ENCODE results near the gene HSD17B13.
"Not testable (repeated sequence)": the region's sequence is repeated elsewhere in the genome, so short reads cannot be mapped to it uniquely, and the experiment has no call there.

HSD17B13 gene

GRCh38 chr4:87353592-87353991, 30.9 kb upstream of the HSD17B13 start:
- no peak overlapping the region for H3K4me3 ChIP-seq (ENCODE audit: low read depth in 1 of 5, low read length in 5 of 5)
- peaks cover 0 to 16% (median 14%) of the 10 kb centered on the region in 5 donors for H3K4me1 ChIP-seq (ENCODE audit: control insufficient read depth in 5 of 5, insufficient read depth in 5 of 5, low read length in 5 of 5)
- no peaks in the 10 kb centered on the region for H3K27me3 ChIP-seq (ENCODE audit: control insufficient read depth in 5 of 5, insufficient read depth in 4 of 5, low read length in 5 of 5)
- H3K9me3 ChIP-seq (ENCODE audit: control insufficient read depth in 5 of 5, low read length in 5 of 5): no peaks in the 10 kb centered on the region
- H3K27ac ChIP-seq (ENCODE audit: low read depth, low read length): peak overlapping the region; percentile 66
- H3K9ac ChIP-seq (ENCODE audit: low read length in 5 of 5): peak overlapping the region in 4 of 5 donors; percentile 32 to 62 (median 46)
- peaks cover 0 to 13% (median 6%) of the 10 kb centered on the region in 5 donors for H3K36me3 ChIP-seq (ENCODE audit: control insufficient read depth in 5 of 5, insufficient read depth in 5 of 5, low read length in 5 of 5)

- H3K27ac ChIP-seq (ENCODE audit: low read depth, low read length): no peak overlapping the region
- H3K9me3 ChIP-seq (ENCODE audit: control insufficient read depth in 5 of 5, low read length in 5 of 5): peaks cover 0 to 13% (median 8%) of the 10 kb centered on the region in 5 donors
- H3K36me3 ChIP-seq (ENCODE audit: control insufficient read depth in 5 of 5, insufficient read depth in 5 of 5, low read length in 5 of 5): peaks cover 4 to 15% (median 6%) of the 10 kb centered on the region in 5 donors
- peaks cover 0 to 6% (median 0%) of the 10 kb centered on the region in 5 donors for H3K4me1 ChIP-seq (ENCODE audit: control insufficient read depth in 5 of 5, insufficient read depth in 5 of 5, low read length in 5 of 5)
- H3K4me3 ChIP-seq (ENCODE audit: low read depth in 1 of 5, low read length in 5 of 5): no peak overlapping the region
- H3K9ac ChIP-seq (ENCODE audit: low read length in 5 of 5): no peak overlapping the region
- H3K27me3 ChIP-seq (ENCODE audit: control insufficient read depth in 5 of 5, insufficient read depth in 4 of 5, low read length in 5 of 5): no peaks in the 10 kb centered on the region
Measured at GRCh38 chr4:87345139-87345538, 22.5 kb upstream of the HSD17B13 start.

GRCh38 chr4:87342872-87343271, 20.2 kb upstream of the HSD17B13 start:
- Histone ChIP-seq H3K27ac (ENCODE audit: low read depth, low read length) (peak overlapping the region; percentile 3), H3K36me3 (ENCODE audit: control insufficient read depth in 5 of 5, insufficient read depth in 5 of 5, low read length in 5 of 5) (peaks cover 8 to 35% (median 13%) of the 10 kb centered on the region in 5 donors), H3K27me3 (ENCODE audit: control insufficient read depth in 5 of 5, insufficient read depth in 4 of 5, low read length in 5 of 5) (no peaks in the 10 kb centered on the region), H3K4me3 (ENCODE audit: low read depth in 1 of 5, low read length in 5 of 5) (no peak overlapping the region), H3K4me1 (ENCODE audit: control insufficient read depth in 5 of 5, insufficient read depth in 5 of 5, low read length in 5 of 5) (peaks cover 0 to 10% (median 3%) of the 10 kb centered on the region in 5 donors), H3K9me3 (ENCODE audit: control insufficient read depth in 5 of 5, low read length in 5 of 5) (peaks cover 0 to 13% (median 8%) of the 10 kb centered on the region in 5 donors), H3K9ac (ENCODE audit: low read length in 5 of 5) (no peak overlapping the region)

GRCh38 chr4:87341954-87342635, 19.4 kb upstream of the HSD17B13 start:
- not testable (repeated sequence) for H3K27me3 ChIP-seq (ENCODE audit: control insufficient read depth in 5 of 5, insufficient read depth in 4 of 5, low read length in 5 of 5); H3K4me3 ChIP-seq (ENCODE audit: low read depth in 1 of 5, low read length in 5 of 5); H3K9ac ChIP-seq (ENCODE audit: low read length in 5 of 5); H3K4me1 ChIP-seq (ENCODE audit: control insufficient read depth in 5 of 5, insufficient read depth in 5 of 5, low read length in 5 of 5); H3K27ac ChIP-seq (ENCODE audit: low read depth, low read length)
- peaks cover 0 to 13% (median 8%) of the 10 kb centered on the region in 5 donors for H3K9me3 ChIP-seq (ENCODE audit: control insufficient read depth in 5 of 5, low read length in 5 of 5)
- H3K36me3 ChIP-seq (ENCODE audit: control insufficient read depth in 5 of 5, insufficient read depth in 5 of 5, low read length in 5 of 5): peaks cover 8 to 35% (median 16%) of the 10 kb centered on the region in 5 donors

- Histone ChIP-seq H3K4me3 (ENCODE audit: low read depth in 1 of 5, low read length in 5 of 5) (no peak overlapping the region), H3K9ac (ENCODE audit: low read length in 5 of 5) (peak overlapping the region in 1 of 5 donors; percentile 1), H3K27me3 (ENCODE audit: control insufficient read depth in 5 of 5, insufficient read depth in 4 of 5, low read length in 5 of 5) (no peaks in the 10 kb centered on the region), H3K9me3 (ENCODE audit: control insufficient read depth in 5 of 5, low read length in 5 of 5) (peaks cover 0 to 1% (median 0%) of the 10 kb centered on the region in 5 donors), H3K27ac (ENCODE audit: low read depth, low read length) (peak overlapping the region; percentile 77), H3K4me1 (ENCODE audit: control insufficient read depth in 5 of 5, insufficient read depth in 5 of 5, low read length in 5 of 5) (peaks cover 0 to 10% (median 3%) of the 10 kb centered on the region in 5 donors), H3K36me3 (ENCODE audit: control insufficient read depth in 5 of 5, insufficient read depth in 5 of 5, low read length in 5 of 5) (peaks cover 4 to 42% (median 28%) of the 10 kb centered on the region in 5 donors)
Measured at GRCh38 chr4:87339440-87339839, 16.8 kb upstream of the HSD17B13 start.

GRCh38 chr4:87337361-87337760, 14.7 kb upstream of the HSD17B13 start:
- Histone ChIP-seq H3K27me3 (ENCODE audit: control insufficient read depth in 5 of 5, insufficient read depth in 4 of 5, low read length in 5 of 5) (no peaks in the 10 kb centered on the region), H3K4me3 (ENCODE audit: low read depth in 1 of 5, low read length in 5 of 5) (no peak overlapping the region), H3K9ac (ENCODE audit: low read length in 5 of 5) (no peak overlapping the region), H3K27ac (ENCODE audit: low read depth, low read length) (no peak overlapping the region), H3K9me3 (ENCODE audit: control insufficient read depth in 5 of 5, low read length in 5 of 5) (peaks cover 6 to 13% (median 7%) of the 10 kb centered on the region in 5 donors), H3K4me1 (ENCODE audit: control insufficient read depth in 5 of 5, insufficient read depth in 5 of 5, low read length in 5 of 5) (peaks cover 0 to 10% (median 2%) of the 10 kb centered on the region in 5 donors), H3K36me3 (ENCODE audit: control insufficient read depth in 5 of 5, insufficient read depth in 5 of 5, low read length in 5 of 5) (peaks cover 4 to 42% (median 31%) of the 10 kb centered on the region in 5 donors)

GRCh38 chr4:87333267-87333666, 10.6 kb upstream of the HSD17B13 start:
- no peak overlapping the region for H3K9ac ChIP-seq (ENCODE audit: low read length in 5 of 5)
- H3K4me3 ChIP-seq (ENCODE audit: low read depth in 1 of 5, low read length in 5 of 5): no peak overlapping the region
- no peak overlapping the region for H3K27ac ChIP-seq (ENCODE audit: low read depth, low read length)
- peaks cover 2 to 19% (median 13%) of the 10 kb centered on the region in 5 donors for H3K36me3 ChIP-seq (ENCODE audit: control insufficient read depth in 5 of 5, insufficient read depth in 5 of 5, low read length in 5 of 5)
- no peaks in the 10 kb centered on the region for H3K4me1 ChIP-seq (ENCODE audit: control insufficient read depth in 5 of 5, insufficient read depth in 5 of 5, low read length in 5 of 5)
- no peaks in the 10 kb centered on the region for H3K27me3 ChIP-seq (ENCODE audit: control insufficient read depth in 5 of 5, insufficient read depth in 4 of 5, low read length in 5 of 5)
- peaks cover 6 to 13% (median 7%) of the 10 kb centered on the region in 5 donors for H3K9me3 ChIP-seq (ENCODE audit: control insufficient read depth in 5 of 5, low read length in 5 of 5)

- H3K27me3 ChIP-seq (ENCODE audit: control insufficient read depth in 5 of 5, insufficient read depth in 4 of 5, low read length in 5 of 5): no peaks in the 10 kb centered on the region
- H3K4me3 ChIP-seq (ENCODE audit: low read depth in 1 of 5, low read length in 5 of 5): no peak overlapping the region
- peaks cover 0 to 7% (median 2%) of the 10 kb centered on the region in 5 donors for H3K36me3 ChIP-seq (ENCODE audit: control insufficient read depth in 5 of 5, insufficient read depth in 5 of 5, low read length in 5 of 5)
- H3K27ac ChIP-seq (ENCODE audit: low read depth, low read length): no peak overlapping the region
- H3K9me3 ChIP-seq (ENCODE audit: control insufficient read depth in 5 of 5, low read length in 5 of 5): peaks cover 6 to 13% (median 7%) of the 10 kb centered on the region in 5 donors
- no peak overlapping the region for H3K9ac ChIP-seq (ENCODE audit: low read length in 5 of 5)
- H3K4me1 ChIP-seq (ENCODE audit: control insufficient read depth in 5 of 5, insufficient read depth in 5 of 5, low read length in 5 of 5): no peaks in the 10 kb centered on the region
Measured at GRCh38 chr4:87330761-87331160, 8.1 kb upstream of the HSD17B13 start.

GRCh38 chr4:87327136-87327535, 4.5 kb upstream of the HSD17B13 start:
- Histone ChIP-seq H3K4me1 (ENCODE audit: control insufficient read depth in 5 of 5, insufficient read depth in 5 of 5, low read length in 5 of 5) (no peaks in the 10 kb centered on the region), H3K27me3 (ENCODE audit: control insufficient read depth in 5 of 5, insufficient read depth in 4 of 5, low read length in 5 of 5) (no peaks in the 10 kb centered on the region), H3K36me3 (ENCODE audit: control insufficient read depth in 5 of 5, insufficient read depth in 5 of 5, low read length in 5 of 5) (peaks cover 0 to 3% (median 0%) of the 10 kb centered on the region in 5 donors), H3K9ac (ENCODE audit: low read length in 5 of 5) (no peak overlapping the region), H3K9me3 (ENCODE audit: control insufficient read depth in 5 of 5, low read length in 5 of 5) (no peaks in the 10 kb centered on the region), H3K27ac (ENCODE audit: low read depth, low read length) (no peak overlapping the region), H3K4me3 (ENCODE audit: low read depth in 1 of 5, low read length in 5 of 5) (no peak overlapping the region)

- Histone ChIP-seq H3K4me1 (ENCODE audit: control insufficient read depth in 5 of 5, insufficient read depth in 5 of 5, low read length in 5 of 5) (no peaks in the 10 kb centered on the region), H3K4me3 (ENCODE audit: low read depth in 1 of 5, low read length in 5 of 5) (no peak overlapping the region), H3K27me3 (ENCODE audit: control insufficient read depth in 5 of 5, insufficient read depth in 4 of 5, low read length in 5 of 5) (no peaks in the 10 kb centered on the region), H3K9ac (ENCODE audit: low read length in 5 of 5) (no peak overlapping the region), H3K36me3 (ENCODE audit: control insufficient read depth in 5 of 5, insufficient read depth in 5 of 5, low read length in 5 of 5) (peaks cover 0 to 3% (median 0%) of the 10 kb centered on the region in 5 donors), H3K9me3 (ENCODE audit: control insufficient read depth in 5 of 5, low read length in 5 of 5) (no peaks in the 10 kb centered on the region), H3K27ac (ENCODE audit: low read depth, low read length) (no peak overlapping the region)
Measured at GRCh38 chr4:87326460-87326859, 3.8 kb upstream of the HSD17B13 start.
